A673 (cell line): ENCODE results near the gene SLC22A23.

ENCODE experiments used
- CTCF ChIP-seq: fragments of 300-800, 200-600 bp; sonication (generic); conservative IDR thresholded peaks from 2 replicates; pipeline ENCODE4 v1.5.1; 2017; ENCODE audit warnings: low read depth, mild to moderate bottlenecking, antibody characterized with exemption, low read length, moderate library complexity, mixed read lengths
- EZH2 ChIP-seq: fragments of 200-600 bp; sonication (generic); IDR thresholded peaks from 2 replicates; pipeline ENCODE4 v1.6.1; 2017; ENCODE audit warnings: borderline replicate concordance, low read depth, mild to moderate bottlenecking, mixed read lengths, antibody characterized with exemption, low read length; ENCODE audit not compliant: poor library complexity, severe bottlenecking

- TF ChIP-seq CTCF (no peak), EZH2 (no peak)
These were observed 29.7 kb downstream of the SLC22A23 start for GRCh38 chr6:3426927-3427686.
